ENCODE data around the gene HDGF. TPM values are rescaled to one million over a fixed set of nuclear protein-coding genes. Genes with fewer than 3 reads are reported as not detected.

HDGF gene
- total RNA-seq, 4 donors from 2014 or later: 210 to 233 (median 222) TPM

DNA sequence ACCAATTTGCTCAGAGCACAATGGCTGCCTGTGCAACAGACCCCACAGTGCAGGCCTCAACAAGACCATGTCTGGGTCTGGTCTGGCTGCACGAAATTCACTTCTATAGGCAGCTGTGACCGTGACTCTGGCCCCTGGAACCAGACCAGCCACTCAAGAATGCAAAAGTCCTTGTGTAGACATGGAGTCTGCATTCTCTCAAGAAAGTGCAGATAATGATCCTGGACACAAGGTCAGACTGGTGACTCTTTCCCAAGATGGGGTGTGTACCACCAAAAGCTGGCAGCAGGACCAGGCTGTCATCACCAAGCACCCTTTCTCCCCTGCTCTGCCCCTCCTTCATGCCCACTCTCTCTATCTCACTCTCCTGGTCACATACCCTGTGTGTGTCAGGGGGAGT, 30.3 kb downstream of the HDGF start:
- no peak overlapping the region for H3K4me3 ChIP-seq (ENCODE audit: low read depth, poor library complexity, severe bottlenecking)
- 78 to 88% methylated on average over 2 of the region's 2 CpGs for WGBS, 2 donors
- no peak for DNase-seq (ENCODE audit: low spot score in 2 of 2)
- TF ChIP-seq, protein P1, sequence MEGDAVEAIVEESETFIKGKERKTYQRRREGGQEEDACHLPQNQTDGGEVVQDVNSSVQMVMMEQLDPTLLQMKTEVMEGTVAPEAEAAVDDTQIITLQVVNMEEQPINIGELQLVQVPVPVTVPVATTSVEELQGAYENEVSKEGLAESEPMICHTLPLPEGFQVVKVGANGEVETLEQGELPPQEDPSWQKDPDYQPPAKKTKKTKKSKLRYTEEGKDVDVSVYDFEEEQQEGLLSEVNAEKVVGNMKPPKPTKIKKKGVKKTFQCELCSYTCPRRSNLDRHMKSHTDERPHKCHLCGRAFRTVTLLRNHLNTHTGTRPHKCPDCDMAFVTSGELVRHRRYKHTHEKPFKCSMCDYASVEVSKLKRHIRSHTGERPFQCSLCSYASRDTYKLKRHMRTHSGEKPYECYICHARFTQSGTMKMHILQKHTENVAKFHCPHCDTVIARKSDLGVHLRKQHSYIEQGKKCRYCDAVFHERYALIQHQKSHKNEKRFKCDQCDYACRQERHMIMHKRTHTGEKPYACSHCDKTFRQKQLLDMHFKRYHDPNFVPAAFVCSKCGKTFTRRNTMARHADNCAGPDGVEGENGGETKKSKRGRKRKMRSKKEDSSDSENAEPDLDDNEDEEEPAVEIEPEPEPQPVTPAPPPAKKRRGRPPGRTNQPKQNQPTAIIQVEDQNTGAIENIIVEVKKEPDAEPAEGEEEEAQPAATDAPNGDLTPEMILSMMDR (IDR thresholded peaks at IDR 0.05): no peak
- no peak for TF ChIP-seq POLR2A (IDR thresholded peaks at IDR 0.05)
- intact Hi-C loops (cut with DNase I; ENCODE audit: low total_unique reads): no loop called here

DNA sequence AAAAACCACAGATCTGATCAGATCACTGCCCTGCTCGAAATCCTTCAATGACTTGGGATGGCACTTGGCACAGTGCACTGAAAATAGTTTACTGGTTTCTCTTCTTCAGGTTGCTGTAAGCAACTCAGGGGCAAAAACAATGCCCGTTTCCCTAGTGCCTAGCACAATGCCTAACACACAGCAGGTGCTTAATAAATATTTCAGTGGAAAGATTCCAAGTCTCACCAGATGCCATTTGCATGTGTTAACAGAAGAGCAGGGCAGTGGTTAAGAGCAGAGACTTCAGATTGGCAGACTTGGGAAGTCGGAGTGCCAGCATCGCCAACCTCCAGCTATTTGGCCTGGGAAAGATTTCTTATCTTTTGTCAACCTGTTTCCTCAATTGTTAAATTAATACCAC, 34.1 kb downstream of the HDGF start:
- intact Hi-C loops (cut with DNase I; ENCODE audit: low total_unique reads): no loop called here
- WGBS, 2 donors: 55 to 73% methylated on average over 4 of the region's 4 CpGs
- no peak overlapping the region for H3K4me3 ChIP-seq (ENCODE audit: low read depth, poor library complexity, severe bottlenecking)
- TF ChIP-seq POLR2A (IDR thresholded peaks at IDR 0.05): no peak
- TF ChIP-seq, protein P1 (IDR thresholded peaks at IDR 0.05): no peak
- DNase-seq (ENCODE audit: low spot score in 2 of 2): no peak

DNA sequence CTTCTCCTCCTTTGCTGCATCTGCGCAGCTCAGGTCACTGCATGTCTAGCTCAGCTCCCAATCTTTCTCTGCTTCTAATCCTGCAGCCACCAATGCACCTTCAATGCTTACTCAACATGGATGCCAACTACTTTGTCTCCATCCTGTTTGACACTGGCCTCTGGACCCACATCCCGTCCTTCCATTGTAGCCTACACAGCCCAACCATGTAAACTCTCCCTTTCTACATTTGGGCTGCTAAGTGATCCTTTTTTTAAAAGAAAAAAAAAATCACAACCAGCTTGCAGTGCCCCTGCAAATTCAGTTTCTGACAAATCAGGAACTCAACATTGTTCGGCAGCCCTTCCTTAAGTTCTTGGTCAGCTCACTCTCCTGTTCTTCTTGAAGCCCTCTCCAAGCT, 36.6 kb downstream of the HDGF start:
- intact Hi-C loops (cut with DNase I; ENCODE audit: low total_unique reads): no loop called here
- 77 to 81% methylated on average over 3 of the region's 3 CpGs for WGBS, 2 donors
- TF ChIP-seq POLR2A (IDR thresholded peaks at IDR 0.05): no peak
- TF ChIP-seq, protein P1 (IDR thresholded peaks at IDR 0.05): no peak
- H3K4me3 ChIP-seq (ENCODE audit: low read depth, poor library complexity, severe bottlenecking): no peak overlapping the region
- DNase-seq (ENCODE audit: low spot score in 2 of 2): no peak

DNA sequence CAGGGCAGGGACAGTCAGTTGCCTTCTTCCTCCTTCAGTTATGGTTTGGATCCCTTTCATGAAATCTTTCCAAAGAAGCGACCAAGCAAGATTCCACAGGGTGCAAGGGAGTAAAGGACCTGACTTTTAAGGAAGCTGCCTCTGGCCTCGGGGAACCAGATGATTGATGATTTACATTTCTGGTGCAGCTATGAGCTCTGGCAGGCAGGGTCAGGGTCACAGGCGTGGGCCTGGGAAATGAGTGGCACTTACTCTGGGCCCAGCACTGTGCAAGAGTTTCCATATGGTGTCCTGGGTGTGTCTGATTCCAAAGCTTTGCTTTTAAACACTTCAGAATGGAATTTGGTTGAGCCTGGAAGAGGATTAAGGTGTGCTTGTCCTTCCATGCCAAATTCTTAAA, 38.8 kb downstream of the HDGF start:
- no peak overlapping the region for H3K4me3 ChIP-seq (ENCODE audit: low read depth, poor library complexity, severe bottlenecking)
- no peak for DNase-seq (ENCODE audit: low spot score in 2 of 2)
- TF ChIP-seq, protein P1 (IDR thresholded peaks at IDR 0.05): no peak
- no peak for TF ChIP-seq POLR2A (IDR thresholded peaks at IDR 0.05)
- 20 to 29% methylated on average over 3 of the region's 3 CpGs for WGBS, 2 donors
- intact Hi-C loops (cut with DNase I; ENCODE audit: low total_unique reads): no loop called here

DNA sequence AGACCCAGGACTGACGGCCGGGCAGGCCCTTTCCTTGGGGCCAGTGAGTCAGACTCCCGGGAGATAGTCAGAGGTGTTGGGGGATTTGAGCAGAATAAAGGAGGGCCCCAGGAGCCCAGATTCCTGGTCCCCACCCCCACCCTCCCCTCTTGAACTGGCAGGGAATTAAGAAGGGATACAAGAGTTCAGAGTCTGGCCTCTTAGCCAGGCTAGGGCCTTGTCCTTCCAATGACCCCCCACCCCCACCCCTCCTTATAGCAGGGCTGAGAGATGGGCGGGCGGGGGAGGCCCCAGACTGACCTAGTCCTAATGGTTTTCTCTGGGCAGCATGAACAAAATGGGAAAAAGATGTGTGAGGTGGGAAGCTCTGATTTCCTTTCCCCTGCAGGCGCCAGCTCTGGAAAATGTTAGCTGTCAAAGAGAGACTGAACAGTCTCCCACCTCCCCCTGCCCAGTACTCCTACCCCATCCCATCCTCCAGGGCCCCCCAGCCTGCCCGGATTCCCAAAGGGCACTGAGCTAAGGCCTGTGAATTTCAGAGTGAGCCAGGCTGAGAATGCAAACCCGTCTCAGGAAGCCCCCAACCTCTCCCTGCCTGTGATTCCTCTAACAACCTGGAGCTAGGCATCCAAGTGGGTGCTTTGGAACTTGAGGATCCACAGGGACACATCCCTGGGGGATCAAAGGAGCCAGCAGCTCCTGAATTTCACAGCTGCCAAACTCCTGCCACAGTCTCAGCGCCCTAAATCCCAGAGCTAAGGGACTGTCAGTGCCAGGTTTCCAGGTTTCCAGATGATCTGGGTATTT, 40.3 kb downstream of the HDGF start:
- 64% methylated on average over 9 of the region's 9 CpGs for WGBS, 2 donors
- intact Hi-C loops (cut with DNase I; ENCODE audit: low total_unique reads): no loop called here
- no peak overlapping the region for H3K4me3 ChIP-seq (ENCODE audit: low read depth, poor library complexity, severe bottlenecking)
- TF ChIP-seq POLR2A (IDR thresholded peaks at IDR 0.05): no peak
- TF ChIP-seq, protein P1 (IDR thresholded peaks at IDR 0.05): no peak
- no peak for DNase-seq (ENCODE audit: low spot score in 2 of 2)

Measured in lower leg skin (tissue), 4 donors.